K562 (cell line): ENCODE data around the gene IL1RAPL2.

ENCODE experiments used
- CXXC5 ChIP-seq: fragments of 250-450 bp; sonication (Bioruptor Pico); IDR thresholded peaks from 2 replicates; pipeline ENCODE4 v1.8.0; 2022; ENCODE audit warnings: inconsistent platforms, mild to moderate bottlenecking, moderate library complexity
- ERF ChIP-seq: fragments of 450-650 bp; formaldehyde crosslinking; IDR thresholded peaks from 2 replicates; pipeline ENCODE4 v1.4.0; 2020; ENCODE audit warnings: mild to moderate bottlenecking, mixed read lengths
- SMC3 ChIP-seq: conservative IDR thresholded peaks from 2 replicates; pipeline ENCODE4 v1.6.1; 2011; ENCODE audit warnings: low read depth, low read length, improper control_type of control experiment; ENCODE audit not compliant: insufficient read depth
- SP1 ChIP-seq: sonication (generic); formaldehyde crosslinking; IDR thresholded peaks from 2 replicates; pipeline ENCODE4 v1.8.1; 2022; ENCODE audit warnings: mild to moderate bottlenecking, missing genetic modification reagents
- SPI1 ChIP-seq: IDR thresholded peaks from 2 replicates; pipeline ENCODE4 v1.6.1; 2011; ENCODE audit warnings: low read depth, low read length, control low read depth, borderline replicate concordance
- SRSF1 ChIP-seq: fragments of 200-400 bp; formaldehyde crosslinking; IDR thresholded peaks from 2 replicates; pipeline ENCODE4 v1.6.1; 2017; ENCODE audit warnings: mild to moderate bottlenecking, low read depth, low read length, moderate library complexity
- TF ChIP-seq, protein P1 (sequence below), 2 experiments: fragments of 450-650 bp; formaldehyde crosslinking in 1 of 2; IDR thresholded peaks; 2 replicates each; pipeline versions ENCODE4 v1.4.0 to v1.6.1; 2014 to 2020; ENCODE audit warnings: mild to moderate bottlenecking in 2 of 2, borderline replicate concordance in 1 of 2, low read depth in 1 of 2

- TF ChIP-seq SPI1 (no peak), SMC3 (no peak), CXXC5 (CRISPR knock-in tag) (no peak), SRSF1 (no peak), ERF (CRISPR knock-in tag) (no peak), SP1 (CRISPR knock-in tag) (no peak)
- TF ChIP-seq, protein P1, sequence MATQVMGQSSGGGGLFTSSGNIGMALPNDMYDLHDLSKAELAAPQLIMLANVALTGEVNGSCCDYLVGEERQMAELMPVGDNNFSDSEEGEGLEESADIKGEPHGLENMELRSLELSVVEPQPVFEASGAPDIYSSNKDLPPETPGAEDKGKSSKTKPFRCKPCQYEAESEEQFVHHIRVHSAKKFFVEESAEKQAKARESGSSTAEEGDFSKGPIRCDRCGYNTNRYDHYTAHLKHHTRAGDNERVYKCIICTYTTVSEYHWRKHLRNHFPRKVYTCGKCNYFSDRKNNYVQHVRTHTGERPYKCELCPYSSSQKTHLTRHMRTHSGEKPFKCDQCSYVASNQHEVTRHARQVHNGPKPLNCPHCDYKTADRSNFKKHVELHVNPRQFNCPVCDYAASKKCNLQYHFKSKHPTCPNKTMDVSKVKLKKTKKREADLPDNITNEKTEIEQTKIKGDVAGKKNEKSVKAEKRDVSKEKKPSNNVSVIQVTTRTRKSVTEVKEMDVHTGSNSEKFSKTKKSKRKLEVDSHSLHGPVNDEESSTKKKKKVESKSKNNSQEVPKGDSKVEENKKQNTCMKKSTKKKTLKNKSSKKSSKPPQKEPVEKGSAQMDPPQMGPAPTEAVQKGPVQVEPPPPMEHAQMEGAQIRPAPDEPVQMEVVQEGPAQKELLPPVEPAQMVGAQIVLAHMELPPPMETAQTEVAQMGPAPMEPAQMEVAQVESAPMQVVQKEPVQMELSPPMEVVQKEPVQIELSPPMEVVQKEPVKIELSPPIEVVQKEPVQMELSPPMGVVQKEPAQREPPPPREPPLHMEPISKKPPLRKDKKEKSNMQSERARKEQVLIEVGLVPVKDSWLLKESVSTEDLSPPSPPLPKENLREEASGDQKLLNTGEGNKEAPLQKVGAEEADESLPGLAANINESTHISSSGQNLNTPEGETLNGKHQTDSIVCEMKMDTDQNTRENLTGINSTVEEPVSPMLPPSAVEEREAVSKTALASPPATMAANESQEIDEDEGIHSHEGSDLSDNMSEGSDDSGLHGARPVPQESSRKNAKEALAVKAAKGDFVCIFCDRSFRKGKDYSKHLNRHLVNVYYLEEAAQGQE (IDR thresholded peaks at IDR 0.05; ENCODE audit: borderline replicate concordance): no peak
- TF ChIP-seq, protein P1 (CRISPR knock-in tag; IDR thresholded peaks at IDR 0.05; ENCODE audit: low read depth): no peak
Measured at GRCh38 chrX:104695593-104695992, 129.6 kb downstream of the IL1RAPL2 start.
